HG02852 (cell line): ENCODE measurements around the gene PCDHAC1.

Experiments
- ATAC-seq: cut with Tn5 transposase; IDR thresholded peaks from one replicate; pipeline ENCODE4 v1.9.1; 2021; ENCODE audit warnings: mild to moderate bottlenecking, moderate library complexity; ENCODE audit not compliant: unreplicated experiment

The PCDHAC1 gene

DNA sequence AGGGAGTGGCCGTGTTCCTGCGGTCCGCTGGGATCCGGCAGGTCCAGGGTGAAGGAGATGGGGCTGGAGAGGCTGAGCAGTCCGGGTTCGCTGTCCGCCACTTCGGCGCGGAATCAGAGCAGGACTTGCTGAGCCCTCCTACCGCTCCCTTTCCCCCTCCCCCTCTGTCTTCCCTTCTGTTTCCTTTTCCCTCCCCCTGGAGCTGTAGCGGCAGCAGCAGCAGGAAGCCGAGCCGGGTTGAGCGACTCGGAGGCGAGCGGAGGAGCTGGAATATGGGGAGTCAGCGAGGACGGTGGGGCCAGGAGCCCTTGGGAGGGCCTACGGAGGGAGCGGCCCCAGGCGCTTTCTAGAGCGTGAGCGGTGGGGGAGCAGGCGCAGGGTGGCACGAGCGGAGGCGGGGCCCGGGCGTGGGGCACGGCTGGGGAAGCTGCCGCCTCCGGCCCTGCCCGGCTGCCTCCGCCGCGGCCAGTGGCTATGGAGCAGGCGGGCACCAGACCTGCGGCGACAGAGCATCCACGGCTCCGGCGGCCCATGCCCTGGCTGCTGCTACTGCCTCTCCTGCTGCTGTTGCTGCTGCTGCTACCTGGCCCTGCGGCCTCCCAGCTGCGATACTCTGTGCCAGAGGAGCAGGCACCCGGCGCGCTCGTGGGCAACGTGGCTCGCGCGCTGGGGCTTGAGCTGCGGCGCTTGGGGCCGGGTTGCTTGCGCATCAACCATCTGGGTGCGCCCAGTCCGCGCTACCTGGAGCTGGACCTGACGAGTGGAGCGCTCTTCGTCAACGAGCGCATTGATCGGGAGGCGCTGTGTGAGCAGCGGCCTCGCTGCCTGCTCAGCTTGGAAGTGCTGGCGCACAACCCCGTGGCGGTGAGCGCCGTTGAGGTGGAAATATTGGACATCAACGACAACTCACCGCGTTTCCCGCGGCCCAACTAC is 40.5 kb downstream of the PCDHAC1 start, which contains the start of gene PCDHAC2:
TSS of gene PCDHAC2 (plus strand) at position 184 of the 933 bp plus-strand sequence. CDS start at position 475, 291 bp downstream.
- no peak for ATAC-seq

DNA sequence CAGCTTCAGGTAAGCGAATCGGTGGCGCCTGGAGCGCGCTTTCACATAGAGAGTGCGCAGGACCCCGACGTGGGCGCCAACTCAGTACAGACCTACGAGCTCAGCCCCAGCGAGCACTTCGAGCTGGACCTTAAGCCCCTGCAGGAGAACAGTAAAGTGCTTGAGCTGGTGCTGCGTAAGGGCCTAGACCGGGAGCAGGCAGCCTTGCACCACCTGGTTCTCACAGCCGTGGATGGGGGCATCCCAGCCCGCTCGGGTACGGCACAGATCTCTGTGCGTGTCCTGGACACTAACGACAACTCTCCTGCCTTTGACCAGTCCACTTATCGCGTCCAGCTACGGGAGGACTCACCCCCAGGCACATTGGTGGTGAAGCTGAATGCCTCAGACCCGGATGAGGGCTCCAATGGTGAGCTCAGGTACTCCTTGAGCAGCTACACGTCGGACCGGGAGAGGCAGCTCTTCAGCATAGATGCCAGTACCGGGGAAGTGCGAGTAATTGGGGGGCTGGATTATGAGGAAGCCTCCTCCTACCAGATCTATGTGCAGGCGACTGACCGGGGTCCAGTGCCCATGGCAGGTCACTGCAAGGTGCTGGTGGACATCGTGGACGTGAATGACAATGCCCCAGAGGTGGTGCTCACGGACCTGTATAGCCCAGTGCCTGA is 41.3 kb downstream of the PCDHAC1 start:
- no peak for ATAC-seq

DNA sequence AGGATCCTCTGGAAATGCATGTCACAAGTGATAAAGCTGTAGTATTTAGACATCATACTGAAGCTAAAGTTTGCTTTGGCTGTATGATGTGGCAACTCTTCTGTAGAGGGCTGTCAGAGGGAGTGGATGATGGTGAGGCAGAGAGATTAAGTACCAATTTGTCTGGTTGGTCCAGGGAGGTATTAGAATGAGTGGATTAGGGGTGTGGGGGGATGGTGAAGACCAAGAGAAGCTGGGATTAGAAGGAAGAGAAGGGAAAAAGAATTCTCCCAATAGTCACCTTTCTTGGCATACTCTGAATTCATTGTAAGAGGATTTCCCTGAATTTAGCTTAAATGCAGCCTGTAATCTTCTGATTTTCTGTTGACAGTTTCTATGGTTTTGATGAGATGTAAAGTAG is 43.8 kb downstream of the PCDHAC1 start:
- ATAC-seq: no peak

DNA sequence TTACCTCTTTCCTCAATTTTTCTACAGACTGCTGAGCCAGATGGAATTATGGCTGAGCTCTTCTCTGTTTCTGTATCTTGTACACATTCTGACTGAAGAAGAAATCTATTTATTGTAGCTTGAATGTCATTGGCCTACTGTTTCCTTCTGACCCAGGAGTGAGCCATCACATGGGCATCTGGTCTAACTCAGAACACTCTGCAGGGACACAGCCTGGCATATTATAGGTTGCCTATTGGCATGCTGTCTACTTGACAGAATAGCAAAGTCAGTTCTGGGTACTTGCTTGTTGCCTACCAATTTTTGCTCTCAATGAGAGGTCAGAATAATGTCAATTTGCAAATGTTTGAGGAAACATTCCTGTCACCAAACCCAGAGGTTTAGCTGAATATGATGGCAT is 47.5 kb downstream of the PCDHAC1 start:
- no peak for ATAC-seq

DNA sequence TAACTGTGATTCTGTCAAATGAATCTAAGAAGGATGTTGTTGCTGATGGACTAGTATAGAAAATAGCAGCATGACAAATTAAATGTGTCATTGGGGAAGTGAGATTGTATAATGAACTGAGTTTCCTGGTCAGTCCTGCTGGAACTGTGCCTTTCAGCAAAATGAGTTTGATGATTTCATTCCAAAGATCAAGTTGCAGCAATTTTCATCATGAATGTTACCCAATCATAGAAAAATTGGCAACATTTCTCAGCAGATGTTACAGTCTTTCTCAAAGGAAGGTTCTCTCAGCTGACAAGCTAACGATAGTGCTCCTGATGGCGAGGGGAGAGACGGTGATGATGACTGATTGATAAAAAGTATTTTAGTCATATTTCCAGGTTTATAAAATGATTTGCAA is 50.9 kb downstream of the PCDHAC1 start:
- ATAC-seq: no peak

DNA sequence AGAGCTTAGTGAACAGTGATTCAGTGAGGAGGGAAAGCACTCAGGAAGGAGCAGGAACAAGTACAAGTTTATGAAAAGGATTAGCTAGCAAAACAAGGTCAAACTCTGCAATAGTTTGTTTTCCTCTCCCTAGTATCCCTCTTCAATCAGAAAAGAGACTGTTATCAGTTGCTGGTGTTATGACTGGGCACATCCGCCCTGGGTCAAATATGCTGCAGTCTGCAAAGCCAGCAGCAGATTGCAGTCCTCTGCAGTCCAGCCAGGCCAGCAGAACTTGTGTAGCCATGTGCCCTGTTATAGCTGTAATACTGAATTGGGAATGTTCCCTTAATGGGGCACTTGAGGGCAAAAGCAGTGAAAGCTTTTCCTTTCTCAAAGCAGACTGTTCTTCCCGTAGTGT is 52.2 kb downstream of the PCDHAC1 start:
- ATAC-seq: no peak

DNA sequence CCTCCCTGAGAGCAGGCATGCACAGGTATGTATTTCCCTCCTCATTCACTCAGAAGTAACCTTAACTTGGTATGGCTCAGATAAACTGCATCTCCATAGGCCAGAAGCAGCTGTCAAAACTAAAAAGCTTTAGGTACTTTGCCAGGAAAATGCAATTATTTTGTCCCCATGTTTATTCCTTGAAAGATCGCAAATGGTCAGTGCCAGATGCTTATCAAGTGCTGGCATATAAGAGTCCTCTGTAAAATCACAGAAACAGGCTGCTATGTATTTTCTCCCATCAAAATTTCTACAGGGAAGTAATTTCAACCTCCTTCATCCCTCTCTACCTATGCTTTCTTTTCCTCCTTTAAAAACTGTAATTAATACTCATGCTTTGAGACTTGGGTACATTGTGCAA is 52.9 kb downstream of the PCDHAC1 start:
- ATAC-seq: no peak
